ENCODE results near the gene ADCK1. TPM values are rescaled to one million over a fixed set of nuclear protein-coding genes. Genes with fewer than 3 reads are reported as not detected.
A peak's percentile ranks its signal among the peaks of the same experiment; 100 is the strongest.

ADCK1 gene
- total RNA-seq, 1 donor from 2014 or later, result 10.3 TPM

GRCh38 chr14:77961847-77962580, 162.1 kb downstream of the ADCK1 start:
- intact Hi-C loops (cut with micrococcal nuclease), result no loop called here
- H3K4me1 ChIP-seq, result peaks cover 7% of the 10 kb centered on the region
- peaks cover 38% of the 10 kb centered on the region for H3K27me3 ChIP-seq (ENCODE audit: low read depth)
- H3K36me3 ChIP-seq, result no peaks in the 10 kb centered on the region
- no peak for TF ChIP-seq CTCF (IDR thresholded peaks at IDR 0.05; ENCODE audit: borderline replicate concordance)
- no peaks in the 10 kb centered on the region for H3K9me3 ChIP-seq (replicated peaks)
- no peak for DNase-seq
- H3K4me3 ChIP-seq, result no peak overlapping the region
- no peak overlapping the region for H3K27ac ChIP-seq (replicated peaks)

GRCh38 chr14:77962731-77963520, 163.0 kb downstream of the ADCK1 start:
- Histone ChIP-seq H3K36me3 (no peaks in the 10 kb centered on the region), H3K4me1 (peaks cover 7% of the 10 kb centered on the region), H3K27ac (replicated peaks) (no peak overlapping the region), H3K4me3 (no peak overlapping the region), H3K9me3 (replicated peaks) (no peaks in the 10 kb centered on the region), H3K27me3 (ENCODE audit: low read depth) (peaks cover 42% of the 10 kb centered on the region)
- no peak for TF ChIP-seq CTCF (IDR thresholded peaks at IDR 0.05; ENCODE audit: borderline replicate concordance)
- DNase-seq, result no peak
- intact Hi-C loops (cut with micrococcal nuclease), result no loop called here

GRCh38 chr14:77964586-77964985, 164.7 kb downstream of the ADCK1 start:
- H3K27me3 ChIP-seq (ENCODE audit: low read depth), result peaks cover 58% of the 10 kb centered on the region
- no peak overlapping the region for H3K27ac ChIP-seq (replicated peaks)
- no peak overlapping the region for H3K4me3 ChIP-seq
- intact Hi-C loops (cut with micrococcal nuclease), result no loop called here
- TF ChIP-seq CTCF (IDR thresholded peaks at IDR 0.05; ENCODE audit: borderline replicate concordance), result no peak
- no peaks in the 10 kb centered on the region for H3K9me3 ChIP-seq (replicated peaks)
- peaks cover 7% of the 10 kb centered on the region for H3K4me1 ChIP-seq
- DNase-seq, result no peak
- no peaks in the 10 kb centered on the region for H3K36me3 ChIP-seq

GRCh38 chr14:77965050-77965449, 165.1 kb downstream of the ADCK1 start:
- Histone ChIP-seq H3K27ac (replicated peaks) (no peak overlapping the region), H3K9me3 (replicated peaks) (no peaks in the 10 kb centered on the region), H3K36me3 (no peaks in the 10 kb centered on the region), H3K4me3 (no peak overlapping the region), H3K27me3 (ENCODE audit: low read depth) (peaks cover 58% of the 10 kb centered on the region), H3K4me1 (peaks cover 7% of the 10 kb centered on the region)
- intact Hi-C loops (cut with micrococcal nuclease), result no loop called here
- no peak for DNase-seq
- no peak for TF ChIP-seq CTCF (IDR thresholded peaks at IDR 0.05; ENCODE audit: borderline replicate concordance)

GRCh38 chr14:77965919-77966435, 166.1 kb downstream of the ADCK1 start:
- no peak for DNase-seq
- Histone ChIP-seq H3K27ac (replicated peaks) (no peak overlapping the region), H3K4me1 (peaks cover 7% of the 10 kb centered on the region), H3K9me3 (replicated peaks) (no peaks in the 10 kb centered on the region), H3K36me3 (no peaks in the 10 kb centered on the region), H3K4me3 (peak overlapping the region; percentile 47), H3K27me3 (ENCODE audit: low read depth) (peaks cover 66% of the 10 kb centered on the region)
- intact Hi-C loops (cut with micrococcal nuclease), result no loop called here
- no peak for TF ChIP-seq CTCF (IDR thresholded peaks at IDR 0.05; ENCODE audit: borderline replicate concordance)

Data from left ventricle myocardium inferior (tissue), 1 donor.